HAP-1 (cell line): ENCODE measurements around the gene CTTN.

Source experiments
- DNase-seq, 2 experiments: peaks; one replicate each; pipeline ENCODE4 v3.0.0-alpha.2; 2016 to 2020; ENCODE audit warnings: low spot score in 2 of 2
- H3K27me3 ChIP-seq: fragments of 250-450 bp; sonication (Bioruptor Pico); 2 replicates; pipeline ENCODE4 v1.5.1; 2020; ENCODE audit warnings: low read depth, mild to moderate bottlenecking, moderate library complexity
- H3K36me3 ChIP-seq: fragments of 250-450 bp; sonication (Bioruptor Pico); replicated peaks from 2 replicates; pipeline ENCODE4 v1.5.1; 2020; ENCODE audit warnings: mild to moderate bottlenecking
- H3K4me1 ChIP-seq: fragments of 250-450 bp; sonication (Bioruptor Pico); 2 replicates; pipeline ENCODE4 v1.5.1; 2020; ENCODE audit warnings: mild to moderate bottlenecking
- H3K4me3 ChIP-seq: fragments of 250-450 bp; sonication (Bioruptor Pico); 2 replicates; pipeline ENCODE4 v1.5.1; 2020; ENCODE audit warnings: mild to moderate bottlenecking, moderate library complexity
- H3K9me3 ChIP-seq: fragments of 250-450 bp; sonication (Bioruptor Pico); 2 replicates; pipeline ENCODE4 v1.5.1; 2020; ENCODE audit warnings: mild to moderate bottlenecking, moderate library complexity
- in situ Hi-C: fragments of 300-500 bp; cut with MboI; formaldehyde crosslinking; loops from 3 replicates; pipeline ENCODE4 v1.14.3; 2020; ENCODE audit warnings: low sequenced_read_pairs, inconsistent platforms, mixed read lengths

CTTN gene

GRCh38 chr11:70397983-70398833 lies at the start of gene CTTN:
Gene CTTN, plus strand, starts transcription at chr11:70398529. Its CDS starts 8,769 bp downstream, at chr11:70407298.
- Histone ChIP-seq H3K4me3 (peak within 1 kb of the TSS; percentile 71), H3K4me1 (peaks cover 10% of the 10 kb centered on the region), H3K27me3 (no peaks in the 10 kb centered on the region), H3K36me3 (peaks cover 25% of the 10 kb centered on the region), H3K9me3 (no peaks in the 10 kb centered on the region)
- peak; percentile 83 to 95 for DNase-seq
- in situ Hi-C loops: no loop called here

DNA sequence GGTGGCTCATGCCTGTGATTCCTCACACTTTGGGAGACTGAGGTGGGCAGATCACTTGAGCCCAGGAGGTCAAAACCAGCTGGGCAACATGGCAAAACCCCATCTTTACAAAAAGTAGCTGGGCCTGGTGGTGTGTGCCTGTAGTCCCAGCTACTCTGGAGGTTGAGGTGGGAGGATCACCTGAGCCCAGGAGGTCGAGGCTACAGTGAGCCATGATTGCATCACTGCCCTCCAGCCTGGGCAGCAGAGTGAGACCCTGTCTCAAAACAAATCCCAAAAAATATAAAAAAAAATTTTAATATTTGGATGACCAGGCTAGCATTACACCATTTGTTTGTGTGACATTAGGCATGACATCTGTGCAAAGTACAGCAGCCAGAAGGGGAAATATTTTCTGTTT lies 49.7 kb upstream of the CTTN start:
- Histone ChIP-seq H3K9me3 (no peaks in the 10 kb centered on the region), H3K36me3 (peaks cover 29% of the 10 kb centered on the region), H3K27me3 (no peaks in the 10 kb centered on the region), H3K4me1 (no peaks in the 10 kb centered on the region), H3K4me3 (no peak overlapping the region)
- DNase-seq: no peak
- in situ Hi-C loops: no loop called here

DNA sequence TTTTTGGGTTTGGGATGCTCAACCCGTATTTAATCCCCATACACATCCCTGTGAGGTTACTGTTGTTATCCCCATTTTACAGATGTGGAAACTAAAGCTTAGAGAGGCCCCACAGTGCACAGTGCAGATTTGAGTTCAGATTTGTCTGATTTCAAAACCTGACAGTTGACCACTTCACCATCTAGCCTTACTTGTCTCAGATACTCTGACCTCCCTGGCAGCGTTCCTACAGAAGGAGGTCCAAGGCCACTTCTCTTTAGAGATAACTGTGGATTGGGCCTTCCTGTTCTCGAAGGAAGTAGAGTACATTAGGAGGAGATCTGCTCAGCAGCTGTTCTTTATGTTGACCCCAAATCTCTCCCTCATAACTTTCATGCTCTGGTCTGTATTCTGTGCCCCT lies 46.7 kb upstream of the CTTN start:
- Histone ChIP-seq H3K27me3 (no peaks in the 10 kb centered on the region), H3K4me1 (no peaks in the 10 kb centered on the region), H3K9me3 (no peaks in the 10 kb centered on the region), H3K4me3 (no peak overlapping the region), H3K36me3 (peaks cover 40% of the 10 kb centered on the region)
- no peak for DNase-seq
- in situ Hi-C loops: no loop called here

- Histone ChIP-seq H3K36me3 (peaks cover 44% of the 10 kb centered on the region), H3K27me3 (no peaks in the 10 kb centered on the region), H3K9me3 (no peaks in the 10 kb centered on the region), H3K4me3 (no peak overlapping the region), H3K4me1 (no peaks in the 10 kb centered on the region)
- no peak for DNase-seq
- in situ Hi-C loops: no loop called here
These were observed 46.2 kb upstream of the CTTN start for GRCh38 chr11:70352100-70352499.

DNA sequence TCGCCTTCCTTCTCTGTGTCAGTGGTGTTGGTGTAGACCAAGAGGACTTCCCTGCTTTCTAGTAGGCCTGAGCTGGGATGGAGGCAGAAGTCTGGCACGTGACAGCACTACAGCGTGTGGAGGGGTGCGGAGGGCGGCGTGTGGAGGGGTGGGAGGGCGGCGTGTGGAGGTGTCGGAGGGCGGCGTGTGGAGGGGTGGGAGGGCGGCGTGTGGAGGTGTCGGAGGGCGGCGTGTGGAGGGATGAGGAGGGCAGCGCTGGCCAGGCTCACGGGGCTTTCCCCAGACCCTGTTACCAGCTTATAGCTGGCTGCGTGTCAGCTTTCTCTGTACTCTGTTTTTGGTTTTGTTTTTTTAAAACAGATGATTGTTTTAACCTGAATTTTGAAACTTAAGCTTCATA lies 45.7 kb upstream of the CTTN start:
- DNase-seq: no peak
- H3K9me3 ChIP-seq: no peaks in the 10 kb centered on the region
- no peaks in the 10 kb centered on the region for H3K4me1 ChIP-seq
- peaks cover 45% of the 10 kb centered on the region for H3K36me3 ChIP-seq
- no peak overlapping the region for H3K4me3 ChIP-seq
- no peaks in the 10 kb centered on the region for H3K27me3 ChIP-seq
- in situ Hi-C loops: no loop called here

DNA sequence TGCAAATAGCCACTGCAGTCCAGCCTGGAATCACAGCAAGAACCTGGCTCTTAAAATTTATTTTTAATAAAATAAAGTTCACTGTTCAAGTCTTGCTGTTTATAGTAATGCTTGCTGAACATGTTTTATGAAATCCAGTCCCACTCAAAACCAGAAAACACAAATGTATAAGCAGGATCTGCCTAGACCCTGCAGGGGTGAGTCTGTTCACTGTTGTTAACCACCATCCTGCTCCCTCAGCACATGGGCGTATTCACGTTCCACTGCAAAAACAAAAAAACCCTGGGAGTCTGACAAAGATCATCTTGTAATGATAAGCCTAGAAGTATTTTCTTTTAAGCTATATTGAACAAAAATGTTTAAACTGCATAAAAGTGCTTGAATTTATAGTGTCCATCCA lies 45.0 kb upstream of the CTTN start:
- Histone ChIP-seq H3K9me3 (no peaks in the 10 kb centered on the region), H3K36me3 (peaks cover 43% of the 10 kb centered on the region)
- in situ Hi-C loops: no loop called here

DNA sequence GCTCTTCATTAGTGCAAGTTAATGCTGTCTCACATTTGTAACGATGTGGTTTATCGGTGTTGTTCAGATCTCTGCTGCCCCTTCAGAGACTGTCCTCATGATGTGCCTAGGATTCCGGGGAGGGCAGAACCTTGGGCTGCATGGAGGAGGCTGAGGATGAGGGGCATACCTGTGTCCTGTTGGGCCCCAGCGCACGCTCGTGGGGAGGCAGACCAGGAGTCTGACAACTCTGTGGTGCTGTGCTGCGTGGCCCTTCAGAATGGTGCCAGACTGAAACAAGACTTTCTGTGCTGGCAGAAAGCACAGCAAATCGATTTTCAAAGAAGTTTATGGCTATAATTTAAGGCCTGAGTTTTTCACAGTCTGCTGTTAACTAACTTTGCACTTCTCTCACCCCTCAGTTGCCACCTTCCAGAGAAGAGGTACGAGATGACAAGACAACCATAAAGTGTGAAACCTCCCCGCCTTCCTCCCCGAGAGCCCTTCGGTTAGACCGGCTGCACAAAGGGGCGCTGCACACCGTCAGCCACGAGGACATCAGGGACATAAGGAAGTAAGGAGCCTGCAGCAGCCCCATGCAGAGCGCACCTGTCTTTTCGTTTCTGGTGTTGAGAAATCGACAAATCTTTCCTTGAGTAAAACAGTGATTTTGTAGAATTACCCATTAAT lies 44.3 kb upstream of the CTTN start:
- Histone ChIP-seq H3K4me3 (no peak overlapping the region), H3K9me3 (no peaks in the 10 kb centered on the region), H3K4me1 (no peaks in the 10 kb centered on the region), H3K27me3 (no peaks in the 10 kb centered on the region), H3K36me3 (peaks cover 45% of the 10 kb centered on the region)
- in situ Hi-C loops: no loop called here
- DNase-seq: no peak

More for the DNA sequence above, 45.0 kb upstream of the CTTN start:
- H3K27me3 ChIP-seq: no peaks in the 10 kb centered on the region
- no peak overlapping the region for H3K4me3 ChIP-seq
- DNase-seq: no peak
- H3K4me1 ChIP-seq: no peaks in the 10 kb centered on the region

DNA sequence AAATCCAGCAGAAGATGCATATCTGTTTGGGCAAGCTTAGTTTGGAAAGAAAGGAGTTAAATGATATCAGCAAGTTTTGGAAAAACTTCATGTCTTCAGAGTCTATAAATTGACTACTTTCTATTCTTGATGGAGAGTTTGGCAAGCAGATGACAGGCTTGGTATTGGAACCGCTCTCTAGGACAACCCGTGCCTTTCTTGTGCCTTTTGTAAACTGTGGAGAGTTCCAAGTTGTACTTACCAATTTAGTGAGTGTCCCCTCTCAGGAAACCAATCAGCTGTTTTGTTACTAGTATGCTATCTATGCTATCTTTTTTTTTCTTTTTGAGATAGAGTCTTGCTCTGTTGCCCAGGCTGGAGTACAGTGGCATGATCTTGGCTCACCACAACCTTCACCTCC lies 43.7 kb upstream of the CTTN start:
- in situ Hi-C loops: no loop called here
- Histone ChIP-seq H3K9me3 (no peaks in the 10 kb centered on the region), H3K4me1 (no peaks in the 10 kb centered on the region), H3K27me3 (no peaks in the 10 kb centered on the region), H3K4me3 (no peak overlapping the region), H3K36me3 (peaks cover 42% of the 10 kb centered on the region)
- DNase-seq: no peak

DNA sequence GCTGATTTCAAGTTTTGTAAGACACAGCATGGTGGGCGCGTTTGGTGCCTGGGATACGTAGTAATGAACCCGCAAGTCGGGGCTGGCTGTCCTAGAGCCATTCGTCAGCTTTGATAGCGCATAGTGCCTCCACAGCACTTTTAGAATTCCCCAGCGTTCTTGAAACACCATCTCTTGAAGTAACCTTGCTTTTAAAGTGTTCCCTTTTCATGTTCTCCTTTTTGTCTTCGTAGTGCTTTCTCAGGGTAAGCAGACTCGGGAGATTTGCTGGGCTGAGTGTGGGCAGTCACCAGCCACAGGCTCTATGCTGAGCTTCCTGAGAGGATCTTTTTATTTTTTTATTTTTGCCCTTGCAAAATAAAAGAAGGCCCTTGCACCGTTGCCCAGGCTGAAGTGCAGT lies 39.6 kb upstream of the CTTN start:
- DNase-seq: no peak
- H3K4me1 ChIP-seq: no peaks in the 10 kb centered on the region
- H3K9me3 ChIP-seq: no peaks in the 10 kb centered on the region
- H3K4me3 ChIP-seq: no peak overlapping the region
- peaks cover 68% of the 10 kb centered on the region for H3K36me3 ChIP-seq
- in situ Hi-C loops: no loop called here
- no peaks in the 10 kb centered on the region for H3K27me3 ChIP-seq

GRCh38 chr11:70359451-70360205 lies 38.7 kb upstream of the CTTN start:
- Histone ChIP-seq H3K27me3 (no peaks in the 10 kb centered on the region), H3K36me3 (peaks cover 64% of the 10 kb centered on the region)

GRCh38 chr11:70360211-70360610 lies 38.1 kb upstream of the CTTN start:
- H3K9me3 ChIP-seq: no peaks in the 10 kb centered on the region
- no peak overlapping the region for H3K4me3 ChIP-seq
- H3K4me1 ChIP-seq: no peaks in the 10 kb centered on the region
- peaks cover 64% of the 10 kb centered on the region for H3K36me3 ChIP-seq
- in situ Hi-C loops: no loop called here
- DNase-seq: no peak
- H3K27me3 ChIP-seq: no peaks in the 10 kb centered on the region

More at GRCh38 chr11:70359451-70360205, 38.7 kb upstream of the CTTN start:
- no peaks in the 10 kb centered on the region for H3K4me1 ChIP-seq
- no peak for DNase-seq
- H3K9me3 ChIP-seq: no peaks in the 10 kb centered on the region
- in situ Hi-C loops: no loop called here
- no peak overlapping the region for H3K4me3 ChIP-seq

DNA sequence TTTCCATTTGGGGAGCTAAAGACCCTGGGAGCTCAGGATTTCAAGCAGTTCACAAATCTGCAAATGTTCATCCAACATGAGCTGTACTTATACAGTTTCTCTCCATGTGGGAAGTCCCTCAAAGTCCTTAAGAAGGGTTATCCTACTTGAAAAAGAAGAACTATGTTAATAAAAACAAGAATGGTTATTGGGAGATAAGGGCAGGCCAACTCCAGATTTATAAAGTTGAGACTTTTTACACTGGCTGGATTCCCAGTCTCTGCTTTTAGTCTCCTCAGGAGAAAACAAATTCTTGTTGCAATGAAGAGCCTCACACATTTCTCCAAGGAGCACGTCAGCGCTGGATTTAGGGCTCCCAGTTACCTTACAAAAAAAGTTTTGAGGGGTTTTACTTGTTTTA lies 34.2 kb upstream of the CTTN start:
- Histone ChIP-seq H3K4me1 (no peaks in the 10 kb centered on the region), H3K36me3 (peaks cover 48% of the 10 kb centered on the region), H3K27me3 (no peaks in the 10 kb centered on the region), H3K9me3 (no peaks in the 10 kb centered on the region), H3K4me3 (no peak overlapping the region)
- no peak for DNase-seq
- in situ Hi-C loops: no loop called here

GRCh38 chr11:70364745-70365543 lies 33.4 kb upstream of the CTTN start:
- no peak for DNase-seq
- peaks cover 48% of the 10 kb centered on the region for H3K36me3 ChIP-seq
- in situ Hi-C loops: no loop called here

More at GRCh38 chr11:70364745-70365543, 33.4 kb upstream of the CTTN start:
- no peaks in the 10 kb centered on the region for H3K27me3 ChIP-seq
- no peaks in the 10 kb centered on the region for H3K4me1 ChIP-seq
- no peaks in the 10 kb centered on the region for H3K9me3 ChIP-seq
- H3K4me3 ChIP-seq: no peak overlapping the region
